ENCODE results near the gene CNTNAP5.

CNTNAP5 gene

DNA sequence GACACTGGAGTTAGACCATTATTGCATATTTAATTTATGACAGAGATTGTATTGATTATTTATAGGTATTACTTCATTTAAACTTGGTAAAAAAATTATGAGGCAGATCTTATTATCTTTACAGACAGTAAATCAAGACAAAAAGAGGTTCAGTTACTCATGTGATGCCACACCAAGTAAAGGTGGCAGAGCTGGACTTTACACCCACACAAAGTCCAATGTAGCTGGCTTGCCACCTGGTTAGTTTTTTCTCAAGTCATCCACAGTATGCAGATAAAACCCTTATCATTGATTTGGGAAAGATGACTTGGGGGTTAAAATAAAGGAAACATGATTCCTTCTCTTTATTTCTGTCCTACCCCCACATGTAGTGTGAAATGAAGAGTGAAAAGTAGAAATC, 137.2 kb downstream of the CNTNAP5 start:
- DNase-seq: no peak

DNA sequence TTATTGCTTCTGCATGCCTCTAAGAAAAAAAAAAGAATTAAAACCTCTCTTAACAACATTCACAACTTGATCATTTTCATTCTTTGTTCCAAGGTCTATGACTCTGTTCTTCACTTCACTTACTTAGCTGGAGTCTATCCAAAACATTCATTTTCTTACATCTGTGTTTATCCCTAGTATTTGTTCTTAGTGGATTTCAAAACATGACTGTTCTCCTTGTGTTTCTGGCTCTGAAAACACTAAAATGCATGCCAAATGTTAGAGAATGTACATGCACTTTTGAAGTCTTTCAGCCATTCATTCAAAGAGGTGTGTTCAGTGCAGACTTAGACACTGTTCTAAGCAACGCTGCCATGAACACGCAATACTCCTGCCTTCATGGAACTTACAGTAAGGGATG, 138.8 kb downstream of the CNTNAP5 start:
- DNase-seq: no peak

DNA sequence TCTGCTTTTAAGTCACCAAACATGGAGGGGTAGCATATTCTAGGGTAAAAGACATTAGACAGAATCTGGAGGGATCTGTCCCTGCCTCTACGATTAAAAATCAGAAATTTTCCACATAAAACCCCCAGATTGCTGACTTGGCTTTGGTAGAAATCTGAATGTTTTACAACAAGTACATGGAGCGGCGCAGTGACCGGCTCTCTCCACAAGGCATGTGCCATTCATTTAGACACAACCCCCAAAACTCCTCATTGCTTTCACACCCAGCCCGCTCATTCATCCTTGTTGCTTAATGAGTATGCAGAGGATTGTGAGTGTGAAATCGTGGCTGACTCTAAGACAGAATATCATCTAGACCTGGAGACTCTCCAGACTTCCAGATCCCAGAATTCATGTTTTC, 140.6 kb downstream of the CNTNAP5 start:
- no peak for DNase-seq

DNA sequence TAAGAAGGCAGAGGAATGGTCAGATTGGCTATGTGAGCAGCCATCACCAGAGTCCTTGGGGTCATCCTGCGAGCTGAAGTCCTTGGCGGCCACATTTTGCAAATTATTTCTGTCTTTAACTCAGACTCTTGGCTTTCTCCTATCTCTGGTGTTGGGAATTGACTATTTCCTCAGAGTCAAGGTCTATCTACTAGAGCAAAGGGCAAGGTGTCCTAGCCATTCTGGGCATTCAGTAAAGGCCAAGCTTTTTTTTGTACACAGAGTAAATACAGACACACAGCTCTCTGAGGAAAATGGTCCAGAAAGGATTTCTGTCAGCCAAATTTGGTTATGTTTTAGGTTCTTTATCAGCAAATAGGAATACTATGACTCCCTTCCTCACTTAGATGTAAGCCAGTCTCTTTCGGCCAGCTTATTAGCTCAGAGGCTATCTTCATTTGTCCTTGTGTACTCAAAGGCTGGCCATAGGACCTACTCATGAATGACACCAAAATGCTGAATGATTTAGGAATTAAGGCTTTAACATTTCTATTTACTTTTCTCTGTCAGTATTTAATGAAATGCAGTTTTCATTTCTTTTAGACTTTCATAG, 146.5 kb downstream of the CNTNAP5 start:
- DNase-seq: no peak

DNA sequence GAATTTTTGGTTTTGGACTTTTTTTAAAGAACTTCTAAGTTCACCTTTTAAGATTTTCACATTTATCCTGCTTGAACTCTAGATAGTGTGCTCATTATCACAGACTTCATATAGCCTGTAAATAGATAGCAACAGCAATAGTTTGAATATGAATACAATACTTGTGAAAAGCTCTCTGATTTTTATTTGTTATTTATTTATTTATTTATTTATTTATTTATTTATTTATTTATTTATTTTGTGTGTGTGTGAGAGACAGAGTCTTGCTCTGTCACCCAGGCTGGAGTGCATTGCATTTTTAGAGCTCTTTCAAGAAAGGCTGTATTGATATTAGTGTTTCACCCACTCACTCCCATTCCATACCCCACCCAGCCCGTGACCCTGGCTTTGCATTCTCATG, 153.6 kb downstream of the CNTNAP5 start:
- DNase-seq: no peak

DNA sequence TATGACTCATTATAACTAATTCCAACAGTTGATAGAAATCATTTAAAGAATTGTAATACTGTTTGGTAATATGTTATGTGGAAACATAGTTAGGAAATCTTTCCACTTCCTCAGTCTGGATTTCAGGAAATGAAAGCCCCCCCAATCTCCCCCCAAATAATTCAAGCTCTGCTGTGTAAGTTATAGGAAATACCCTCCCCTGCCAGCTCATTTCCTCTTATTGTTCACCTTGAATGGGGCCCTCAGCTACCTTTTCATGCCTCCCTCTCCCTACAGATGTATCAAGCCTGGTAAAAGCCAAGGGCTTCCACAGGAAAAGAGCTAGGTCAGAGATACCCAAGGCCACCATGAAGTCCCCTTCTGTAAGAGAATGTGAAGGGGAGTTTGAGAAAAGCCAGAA, 155.5 kb downstream of the CNTNAP5 start:
- no peak for DNase-seq

DNA sequence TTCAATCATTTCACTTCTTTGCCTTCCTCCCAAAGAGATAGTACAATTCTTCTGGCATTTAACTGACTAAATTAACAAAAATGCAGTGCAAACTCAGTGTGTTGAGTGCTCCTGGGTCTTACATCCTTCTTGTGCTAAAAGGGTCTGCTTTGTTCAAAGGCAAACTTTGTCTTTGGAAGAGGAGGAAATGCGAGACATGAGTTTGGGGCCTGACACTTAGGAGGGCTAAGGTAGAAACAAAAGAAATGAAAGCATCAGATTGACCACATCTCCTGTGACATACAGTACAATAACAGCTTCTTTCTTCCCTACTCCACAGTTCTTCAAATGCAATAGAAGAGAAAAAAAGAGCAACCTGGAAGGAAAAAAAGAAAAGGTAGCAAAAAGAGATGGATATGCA, 161.7 kb downstream of the CNTNAP5 start:
- DNase-seq: no peak

DNA sequence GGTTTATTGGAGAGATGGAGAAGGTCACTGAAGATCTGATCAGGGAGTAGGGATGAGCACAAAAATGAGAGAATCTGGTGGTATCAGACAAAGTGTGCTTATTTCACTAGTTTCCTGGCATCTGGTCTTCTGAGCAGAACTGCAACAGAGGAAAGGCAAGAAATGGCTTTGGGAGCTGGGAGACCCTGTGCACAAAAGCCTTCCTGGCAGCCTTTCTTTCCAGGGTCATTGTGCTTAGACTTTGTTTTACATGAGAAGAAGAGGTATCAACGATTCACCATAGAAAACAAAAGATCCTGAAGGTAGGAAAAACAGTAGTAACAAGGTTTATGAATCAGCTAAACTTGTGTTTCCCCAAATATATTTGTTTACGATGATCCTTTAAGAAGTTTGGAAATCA, 162.9 kb downstream of the CNTNAP5 start:
- no peak for DNase-seq

DNA sequence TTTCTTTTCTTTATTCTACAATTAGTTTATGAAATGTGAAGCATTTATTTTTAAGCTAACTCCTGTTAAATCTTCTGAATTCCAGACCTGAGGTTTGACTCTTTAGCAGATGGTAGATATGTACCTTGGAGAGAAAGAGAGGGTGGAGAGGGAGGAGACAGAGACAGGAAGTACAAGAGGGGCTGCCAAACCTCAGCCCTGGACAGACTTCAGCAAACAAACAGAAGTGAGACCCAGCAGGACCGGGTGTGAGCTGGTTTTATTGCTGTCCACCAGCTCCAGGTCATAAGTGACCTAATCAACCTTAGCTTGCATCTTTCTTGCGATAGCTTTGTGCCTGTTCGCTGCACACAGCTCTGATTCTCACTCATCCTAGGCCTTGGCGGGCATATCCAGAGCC, 168.6 kb downstream of the CNTNAP5 start:
- no peak for DNase-seq

DNA sequence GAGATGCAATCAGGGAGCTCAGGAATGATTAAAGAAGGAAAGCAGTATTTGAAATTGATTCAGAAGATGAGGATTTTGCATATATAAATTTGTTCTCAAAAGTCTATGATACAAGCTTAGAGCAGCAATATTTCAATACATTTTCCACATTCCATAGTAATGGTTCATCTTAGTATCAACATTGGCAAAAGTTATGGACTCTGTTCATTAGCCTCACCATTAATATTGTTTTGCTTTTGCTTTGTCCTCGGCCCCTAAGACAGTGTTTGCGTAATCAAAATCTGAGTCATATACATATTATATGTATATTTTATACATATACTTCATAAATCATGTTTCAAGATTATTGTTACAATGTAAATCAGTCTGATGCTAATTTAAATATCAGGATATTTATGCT, 176.6 kb downstream of the CNTNAP5 start:
- DNase-seq: no peak

DNA sequence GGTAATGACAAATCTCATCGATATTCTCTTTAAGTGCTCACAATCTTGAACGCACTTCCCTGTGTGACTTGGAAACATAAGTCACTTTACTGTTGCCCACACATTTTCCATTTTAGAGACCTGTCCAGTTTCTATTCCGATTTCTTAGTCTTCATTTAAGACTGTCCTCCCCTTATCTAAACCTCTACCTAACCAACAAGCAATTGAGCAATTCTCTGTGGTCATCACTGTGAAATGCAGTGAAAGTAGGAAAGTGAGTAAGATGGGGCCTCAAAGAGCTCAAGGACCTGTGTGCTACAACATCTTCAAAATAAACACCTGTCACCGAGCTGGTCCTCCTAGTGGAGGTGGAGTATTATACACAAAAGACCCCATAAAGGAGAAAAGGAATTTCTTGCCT, 184.4 kb downstream of the CNTNAP5 start:
- no peak for DNase-seq

DNA sequence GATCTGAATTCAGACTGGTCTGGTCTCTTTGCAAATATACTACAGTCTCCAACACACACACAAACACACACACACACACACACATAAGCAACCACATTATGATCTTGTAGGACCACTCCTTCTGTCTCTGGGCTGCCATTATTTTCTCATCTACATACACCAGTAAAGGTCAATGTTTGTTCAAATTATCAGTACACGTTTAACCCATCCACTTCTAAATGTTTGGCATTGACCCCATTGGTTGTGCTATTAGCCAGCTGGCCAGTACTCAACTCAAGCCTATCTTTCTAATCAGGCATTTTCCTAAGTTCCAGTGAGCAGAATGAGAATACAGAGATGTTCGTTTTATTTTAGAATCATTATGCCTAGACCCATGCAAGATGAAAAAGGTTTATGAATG, 186.4 kb downstream of the CNTNAP5 start:
- no peak for DNase-seq

DNA sequence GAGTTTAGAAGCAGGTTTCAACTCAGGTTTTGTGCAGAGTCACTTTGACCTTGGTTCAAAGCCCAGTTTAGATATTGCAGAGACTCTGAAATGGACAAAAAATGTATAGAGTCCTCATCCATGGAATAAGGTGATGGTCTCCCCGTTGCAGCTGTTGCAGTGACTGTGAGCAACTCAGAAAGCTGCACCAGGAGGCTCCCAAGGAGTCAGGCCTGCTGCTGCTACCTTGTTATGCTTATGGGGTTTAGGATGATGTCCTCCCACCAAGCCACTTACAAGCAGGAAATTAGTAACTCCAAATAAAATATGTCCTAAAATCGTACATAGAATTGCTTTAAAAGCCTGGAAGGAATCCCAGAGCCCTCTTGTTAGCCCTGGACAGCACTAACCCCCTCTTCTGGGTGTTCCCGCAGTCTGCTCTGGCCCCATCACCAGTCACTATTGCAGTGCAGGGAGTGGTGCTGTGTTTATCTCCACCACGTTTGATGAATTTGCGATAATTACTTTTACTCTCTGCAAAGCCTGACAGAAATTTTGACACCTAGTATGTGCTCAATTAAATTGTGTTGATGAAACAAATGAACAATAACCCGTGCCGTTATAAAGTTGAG, 189.0 kb downstream of the CNTNAP5 start:
- no peak for DNase-seq

DNA sequence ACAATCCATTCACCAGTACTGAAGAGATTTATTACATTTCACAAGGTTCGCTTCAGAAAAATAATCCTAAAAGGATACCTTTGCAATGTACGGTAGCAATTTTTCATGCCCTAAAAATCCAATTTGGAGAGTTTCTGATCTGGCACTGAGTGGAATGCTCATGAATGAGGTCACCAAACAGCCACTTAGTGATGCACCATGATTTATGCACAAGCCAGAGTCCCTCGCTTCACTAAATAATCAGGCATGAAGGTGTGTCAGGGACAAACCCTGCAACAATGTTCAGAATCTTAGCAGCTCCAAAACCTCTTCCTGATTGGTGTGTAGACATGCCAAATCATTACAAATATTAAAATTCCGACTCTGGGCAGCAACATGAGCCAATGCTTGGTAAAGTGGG, 221.1 kb downstream of the CNTNAP5 start:
- DNase-seq: no peak

DNA sequence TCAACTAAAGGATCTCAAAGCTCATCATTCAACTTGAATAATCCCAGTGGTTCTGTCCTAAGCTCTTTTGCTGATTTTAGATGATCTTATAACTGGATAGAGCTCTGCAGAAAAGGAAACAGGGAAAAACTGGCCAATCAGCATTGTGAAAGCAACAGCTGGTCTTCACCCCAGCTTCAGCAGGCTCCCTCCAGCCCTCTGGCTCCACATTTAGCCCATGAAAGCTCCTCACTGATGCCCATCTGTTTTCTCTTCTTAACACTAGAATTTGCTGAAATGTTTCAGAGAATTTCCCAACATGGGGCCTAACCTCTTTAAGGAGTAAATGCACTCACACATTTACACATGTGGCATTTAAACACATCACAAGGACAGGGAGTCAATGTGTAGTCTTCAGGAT, 223.3 kb downstream of the CNTNAP5 start:
- DNase-seq: no peak

DNA sequence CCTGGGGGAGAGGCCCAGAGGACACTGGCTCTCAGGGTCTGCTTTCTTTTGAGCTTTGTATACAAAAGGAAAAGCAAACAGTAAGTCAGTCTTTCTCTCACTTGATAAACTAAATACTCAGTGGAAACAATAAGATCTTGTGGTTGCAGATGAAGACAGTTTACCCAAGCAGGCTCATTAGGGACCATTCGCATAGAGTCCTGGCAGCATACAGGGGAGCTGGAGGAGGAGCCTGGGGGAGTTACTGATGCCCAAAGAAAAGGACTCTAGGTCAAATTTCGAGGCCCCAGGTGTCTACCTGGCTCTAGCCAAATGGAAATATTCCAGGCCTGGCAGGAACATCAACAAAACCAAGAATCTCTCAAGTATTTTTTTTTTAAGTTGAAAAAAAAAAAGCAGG, 225.3 kb downstream of the CNTNAP5 start:
- DNase-seq: no peak

DNA sequence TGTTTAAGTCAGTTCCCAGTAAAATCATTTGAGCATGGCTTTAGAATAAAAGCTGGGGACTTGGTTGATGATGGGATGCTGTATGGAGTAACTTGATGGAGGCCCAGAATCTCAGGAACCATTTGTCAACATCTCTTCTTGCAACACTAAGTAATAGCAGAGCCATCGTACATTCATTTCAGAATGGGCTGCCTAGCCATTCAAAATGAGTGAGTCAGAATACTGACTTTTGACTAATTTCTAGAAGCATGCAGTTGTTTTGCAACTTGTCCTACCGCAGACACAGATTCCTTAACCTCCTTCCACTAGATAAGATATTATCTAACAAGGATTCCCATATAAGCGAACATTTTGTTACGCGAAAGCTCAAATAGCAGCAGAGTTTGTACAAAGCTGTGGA, 229.5 kb downstream of the CNTNAP5 start:
- DNase-seq: no peak

DNA sequence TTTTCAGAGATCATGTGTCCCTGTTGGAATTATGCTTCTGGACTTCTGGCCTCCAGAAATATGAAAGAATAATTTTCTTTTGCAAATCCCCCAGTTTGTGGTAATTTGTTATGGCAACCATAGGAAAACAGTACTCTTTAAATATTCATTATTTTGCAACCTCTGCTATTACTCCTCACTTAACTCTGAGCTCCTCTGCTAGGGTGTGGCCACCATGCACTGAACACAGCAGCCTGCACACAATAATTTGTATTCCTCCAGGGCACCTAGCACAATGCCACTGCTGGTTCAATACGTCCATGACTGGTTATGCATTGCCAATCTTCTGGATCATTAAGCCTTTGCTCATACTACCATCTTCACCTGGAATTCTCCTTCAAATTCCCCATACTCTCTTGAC, 232.0 kb downstream of the CNTNAP5 start:
- DNase-seq: no peak

DNA sequence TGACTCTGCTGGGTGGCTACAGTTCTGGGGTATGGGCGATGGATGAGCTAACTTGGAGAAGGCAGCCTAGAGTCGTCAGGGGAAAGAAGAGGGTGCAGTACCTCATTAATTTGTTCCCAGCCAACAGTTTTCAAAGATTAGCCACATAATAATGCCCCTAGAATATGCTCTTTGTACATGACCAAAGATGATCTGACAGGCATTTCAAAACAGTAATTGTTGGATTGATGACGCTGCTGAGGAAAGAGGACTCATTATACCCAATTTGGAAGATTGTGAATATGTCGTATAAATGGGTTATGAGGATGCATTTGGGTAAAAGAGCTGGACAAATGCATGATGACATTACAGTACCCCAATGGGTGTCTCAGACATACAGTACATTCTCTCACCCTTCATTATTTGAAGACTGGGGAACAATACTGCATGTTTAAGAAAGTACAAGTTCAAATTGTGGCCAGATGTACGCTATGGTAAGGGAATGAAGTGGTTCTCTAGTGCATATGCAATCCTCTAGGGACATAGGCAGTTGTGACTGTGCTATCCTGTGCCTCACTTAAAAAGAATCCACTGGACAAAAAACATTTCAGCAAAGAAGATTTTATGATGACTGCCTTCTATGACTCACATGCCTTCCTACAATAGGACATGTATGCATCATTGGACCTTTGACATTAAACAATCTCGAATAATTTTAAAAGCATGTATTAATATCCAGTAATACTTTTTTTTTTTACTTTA, 233.2 kb downstream of the CNTNAP5 start:
- no peak for DNase-seq

DNA sequence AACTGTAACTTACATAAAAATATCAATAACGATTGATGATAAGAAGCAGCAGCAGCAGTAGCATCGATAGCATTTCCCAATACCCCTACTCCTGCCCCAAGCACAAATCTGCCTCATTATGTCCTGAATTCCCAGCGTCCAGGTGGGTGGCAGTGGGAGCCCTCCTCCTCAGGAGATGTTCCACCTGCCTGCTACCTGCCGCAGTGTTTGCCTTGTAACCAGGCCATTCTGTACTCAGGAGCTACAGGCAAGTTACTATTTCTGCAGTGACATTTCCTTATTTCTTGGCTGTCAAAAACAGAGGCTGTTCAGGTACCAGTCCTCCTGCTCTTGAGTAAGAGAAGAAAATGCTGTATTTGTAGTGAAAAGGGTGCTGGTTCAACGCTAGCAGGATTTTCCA, 236.4 kb downstream of the CNTNAP5 start:
- DNase-seq: no peak

DNA sequence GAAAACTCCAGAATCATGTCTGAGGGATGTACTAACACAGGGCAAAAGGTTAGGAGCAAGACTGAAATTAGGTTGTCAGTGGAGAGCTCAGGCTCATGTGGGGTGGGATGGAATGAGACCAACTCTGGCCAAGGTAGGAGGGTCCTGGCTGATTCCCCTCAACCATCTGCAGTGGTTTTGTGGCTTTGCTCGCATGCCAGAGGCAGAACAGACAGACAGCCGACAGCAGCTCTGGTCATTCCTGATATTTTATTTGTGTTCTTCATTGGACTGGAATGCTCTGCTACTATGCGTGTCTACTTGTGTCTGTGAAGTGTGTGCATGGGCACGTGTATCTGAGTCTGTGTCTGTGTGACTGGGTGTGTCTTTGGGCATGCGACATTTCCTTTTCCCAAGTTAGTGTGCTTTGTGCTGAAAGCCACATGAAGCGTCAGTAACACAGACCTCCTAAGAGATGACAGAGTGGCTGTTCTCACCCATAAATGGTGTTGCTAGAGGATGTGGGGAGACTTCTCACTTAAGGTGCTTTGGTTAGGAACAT, 239.5 kb downstream of the CNTNAP5 start:
- DNase-seq: no peak

DNA sequence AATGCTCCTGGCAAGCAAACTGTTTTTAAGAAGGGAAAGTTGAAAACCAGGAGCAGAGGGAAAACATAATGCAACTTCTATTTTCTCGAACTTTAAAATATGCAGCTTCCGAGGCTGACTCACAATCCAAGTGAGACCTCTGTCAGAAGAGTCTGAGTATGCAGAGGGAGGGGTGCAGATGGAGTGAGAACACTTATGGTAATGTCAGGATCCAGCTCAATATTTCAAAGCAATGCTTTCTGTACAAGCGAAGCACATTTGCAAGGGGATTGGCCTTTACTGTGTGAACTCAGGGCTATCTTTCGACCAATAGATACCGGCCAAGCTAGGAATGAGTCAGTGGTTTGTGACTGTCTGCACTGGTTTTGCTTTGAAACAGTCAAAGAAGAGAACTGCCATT, 242.7 kb downstream of the CNTNAP5 start:
- no peak for DNase-seq

DNA sequence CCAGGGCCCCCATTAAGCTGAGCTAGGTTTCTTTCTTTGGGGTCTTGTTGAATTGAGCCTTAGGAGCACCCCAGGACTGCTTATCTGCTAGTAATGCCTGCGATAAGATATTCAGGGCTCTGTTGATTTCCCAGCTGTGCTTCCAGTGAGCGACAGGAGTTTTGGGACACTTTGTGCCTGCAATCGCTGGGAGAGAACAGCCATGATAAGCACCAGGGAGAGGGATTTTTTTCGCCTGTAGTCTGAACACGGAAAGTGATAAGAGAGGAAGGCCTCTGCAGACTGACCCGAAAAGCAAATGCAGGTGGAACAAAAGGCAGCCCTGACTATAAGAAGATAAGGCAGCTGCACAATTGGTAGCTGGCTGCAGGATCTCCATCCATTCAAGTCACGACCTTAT, 244.3 kb downstream of the CNTNAP5 start:
- DNase-seq: no peak

DNA sequence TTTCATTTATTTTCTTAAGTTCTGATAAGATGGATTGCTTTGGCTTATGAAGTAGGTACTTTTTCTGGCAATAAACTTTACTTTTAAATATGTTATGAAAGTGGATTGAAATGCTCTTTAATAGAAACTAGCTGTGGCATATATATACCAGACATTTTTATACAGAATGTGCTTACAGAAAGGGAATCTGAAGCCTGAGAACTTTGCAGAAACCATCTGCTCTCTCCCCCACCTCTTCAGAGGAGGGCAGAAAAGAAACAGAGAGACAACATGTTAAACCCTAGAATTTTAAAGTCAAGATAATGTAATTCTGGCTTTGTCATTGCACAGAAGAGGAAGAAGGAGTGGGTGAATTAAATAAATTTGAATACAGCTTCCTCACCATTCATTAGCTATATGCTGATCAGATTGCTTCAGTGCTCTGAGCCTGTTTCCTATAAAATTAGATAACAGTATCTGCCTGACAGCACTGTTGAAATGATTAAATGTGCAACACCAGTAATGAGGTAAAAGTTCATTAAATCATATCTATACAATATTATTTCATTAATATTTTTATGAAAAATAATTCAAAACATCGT, 247.3 kb downstream of the CNTNAP5 start:
- DNase-seq: no peak

All from stimulated activated CD4-positive, alpha-beta T cell treated with anti-CD3 and anti-CD28 coated beads, Interleukin-4, amount 100 ng/mL, for 1 hour (primary cell).